ENCODE measurements around the gene MYO1G.
"Not testable (repeated sequence)": the region's sequence is repeated elsewhere in the genome, so short reads cannot be mapped to it uniquely, and the experiment has no call there.

The MYO1G gene

GRCh38 chr7:44999245-45000092, 20.7 kb upstream of the MYO1G start:
- DNase-seq: peak; percentile 99

- DNase-seq: no peak
Measured at GRCh38 chr7:44998153-44998871, 19.5 kb upstream of the MYO1G start.

GRCh38 chr7:44995555-44996493, 17.0 kb upstream of the MYO1G start:
- peak; percentile 63 for DNase-seq

- peak; percentile 29 for DNase-seq
Measured at GRCh38 chr7:44994877-44995554, 16.2 kb upstream of the MYO1G start.

- DNase-seq: not testable (repeated sequence)
Measured at GRCh38 chr7:44992004-44992795, 13.4 kb upstream of the MYO1G start.

GRCh38 chr7:44990109-44991023, 11.6 kb upstream of the MYO1G start:
- no peak for DNase-seq

- DNase-seq: no peak
Measured at GRCh38 chr7:44989132-44989531, 10.3 kb upstream of the MYO1G start.

GRCh38 chr7:44988701-44989100, 9.9 kb upstream of the MYO1G start:
- no peak for DNase-seq

- no peak for DNase-seq
Measured at GRCh38 chr7:44987996-44988395, 9.2 kb upstream of the MYO1G start.

GRCh38 chr7:44987457-44987856, 8.6 kb upstream of the MYO1G start:
- no peak for DNase-seq

- peak; percentile 94 for DNase-seq
Measured at GRCh38 chr7:44986218-44987053, 7.6 kb upstream of the MYO1G start.

- no peak for DNase-seq
Measured at GRCh38 chr7:44985900-44986217, 7.0 kb upstream of the MYO1G start.

GRCh38 chr7:44985033-44985695, 6.3 kb upstream of the MYO1G start:
- no peak for DNase-seq

GRCh38 chr7:44984478-44984758, 5.6 kb upstream of the MYO1G start:
- no peak for DNase-seq

GRCh38 chr7:44983742-44984477, 5.1 kb upstream of the MYO1G start:
- DNase-seq: no peak

GRCh38 chr7:44982970-44983369, 4.2 kb upstream of the MYO1G start:
- DNase-seq: no peak

GRCh38 chr7:44982535-44982923, 3.7 kb upstream of the MYO1G start:
- DNase-seq: no peak

GRCh38 chr7:44981035-44981706, 2.4 kb upstream of the MYO1G start:
- DNase-seq: no peak

All from central memory CD4-positive, alpha-beta T cell (primary cell).